RWPE2 (cell line): Measurements from ENCODE around the gene TEDDM1.

ENCODE experiments used
- ATAC-seq: fragments of 200-7000 bp; cut with Tn5 transposase; 3 replicates; pipeline ENCODE4 v1.9.1; 2021; ENCODE audit warnings: low read depth
- DNase-seq: peaks from one replicate; pipeline ENCODE4 v3.0.0-alpha.2; 2020; ENCODE audit warnings: low spot score
- H3K27ac ChIP-seq: fragments of 450-650 bp; 2 replicates; pipeline ENCODE4 v1.5.1; 2017; ENCODE audit warnings: mild to moderate bottlenecking; ENCODE audit not compliant: poor library complexity, severe bottlenecking
- H3K27me3 ChIP-seq: fragments of 250-450 bp; sonication (Bioruptor Pico); 2 replicates; pipeline ENCODE4 v1.5.1; 2021; ENCODE audit warnings: mild to moderate bottlenecking, moderate library complexity; ENCODE audit not compliant: insufficient read depth, poor library complexity, severe bottlenecking
- H3K36me3 ChIP-seq: fragments of 250-450 bp; sonication (Bioruptor Pico); 2 replicates; pipeline ENCODE4 v1.5.1; 2020; ENCODE audit warnings: low read depth, mild to moderate bottlenecking, moderate library complexity
- H3K4me1 ChIP-seq: fragments of 250-450 bp; sonication (Bioruptor Pico); 2 replicates; pipeline ENCODE4 v1.5.1; 2021; ENCODE audit warnings: mild to moderate bottlenecking, moderate library complexity; ENCODE audit not compliant: insufficient read depth, poor library complexity, severe bottlenecking
- H3K4me3 ChIP-seq: fragments of 250-450 bp; sonication (Bioruptor Pico); 2 replicates; pipeline ENCODE4 v1.5.1; 2021; ENCODE audit warnings: mild to moderate bottlenecking, moderate library complexity; ENCODE audit not compliant: severe bottlenecking
- H3K9me3 ChIP-seq: fragments of 250-450 bp; sonication (Bioruptor Pico); 2 replicates; pipeline ENCODE4 v1.5.1; 2021; ENCODE audit warnings: mild to moderate bottlenecking, moderate library complexity; ENCODE audit not compliant: severe bottlenecking
- CTCF ChIP-seq: fragments of 450-650 bp; IDR thresholded peaks from one replicate; pipeline ENCODE4 v1.5.1; 2017; ENCODE audit warnings: mild to moderate bottlenecking, moderate library complexity; ENCODE audit not compliant: poor library complexity, severe bottlenecking

The TEDDM1 gene

GRCh38 chr1:182351790-182352364, 48.6 kb downstream of the TEDDM1 start:
- DNase-seq (no peak), ATAC-seq (no peak)
- no peak overlapping the region for H3K4me3 ChIP-seq
- H3K4me1 ChIP-seq: no peaks in the 10 kb centered on the region
- H3K27me3 ChIP-seq: no peaks in the 10 kb centered on the region
- H3K9me3 ChIP-seq: no peaks in the 10 kb centered on the region
- H3K36me3 ChIP-seq: no peaks in the 10 kb centered on the region
- no peak for TF ChIP-seq CTCF
- H3K27ac ChIP-seq: no peak overlapping the region

GRCh38 chr1:182350839-182351238, 49.6 kb downstream of the TEDDM1 start:
- no peak for TF ChIP-seq CTCF
- no peaks in the 10 kb centered on the region for H3K4me1 ChIP-seq
- no peak overlapping the region for H3K27ac ChIP-seq
- no peaks in the 10 kb centered on the region for H3K36me3 ChIP-seq
- ATAC-seq: no peak
- H3K27me3 ChIP-seq: no peaks in the 10 kb centered on the region
- DNase-seq: no peak
- no peak overlapping the region for H3K4me3 ChIP-seq
- H3K9me3 ChIP-seq: no peaks in the 10 kb centered on the region

- Histone ChIP-seq H3K27me3 (no peaks in the 10 kb centered on the region), H3K4me1 (no peaks in the 10 kb centered on the region), H3K9me3 (no peaks in the 10 kb centered on the region), H3K36me3 (no peaks in the 10 kb centered on the region), H3K27ac (no peak overlapping the region), H3K4me3 (no peak overlapping the region)
- TF ChIP-seq CTCF: no peak
- ATAC-seq (no peak), DNase-seq (no peak)
Measured at GRCh38 chr1:182348961-182349747, 51.3 kb downstream of the TEDDM1 start.
